ENCODE measurements around the gene RPL27A.

Gene RPL27A

DNA sequence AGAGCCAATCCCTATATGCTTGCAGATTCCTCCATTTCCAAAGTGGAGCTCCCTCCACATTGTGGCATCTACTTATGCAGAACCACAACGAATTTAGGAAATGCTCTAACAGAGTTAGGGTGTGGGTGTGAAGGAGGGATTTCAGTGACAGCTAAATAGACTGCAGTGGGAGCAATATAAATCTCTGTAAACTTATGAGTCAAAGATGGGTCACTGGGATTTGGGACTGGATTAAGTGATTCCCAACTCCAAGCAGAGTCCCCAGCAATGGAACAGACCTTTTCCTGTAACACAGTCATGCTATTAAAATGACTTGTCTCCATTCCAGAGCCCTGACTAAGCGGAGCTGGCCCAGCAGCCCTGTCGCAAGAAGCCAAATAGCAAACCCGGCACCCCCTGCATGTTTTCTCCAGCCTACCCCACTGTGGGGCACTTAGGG lies 36.6 kb downstream of the RPL27A start:
- TF ChIP-seq, protein P1, sequence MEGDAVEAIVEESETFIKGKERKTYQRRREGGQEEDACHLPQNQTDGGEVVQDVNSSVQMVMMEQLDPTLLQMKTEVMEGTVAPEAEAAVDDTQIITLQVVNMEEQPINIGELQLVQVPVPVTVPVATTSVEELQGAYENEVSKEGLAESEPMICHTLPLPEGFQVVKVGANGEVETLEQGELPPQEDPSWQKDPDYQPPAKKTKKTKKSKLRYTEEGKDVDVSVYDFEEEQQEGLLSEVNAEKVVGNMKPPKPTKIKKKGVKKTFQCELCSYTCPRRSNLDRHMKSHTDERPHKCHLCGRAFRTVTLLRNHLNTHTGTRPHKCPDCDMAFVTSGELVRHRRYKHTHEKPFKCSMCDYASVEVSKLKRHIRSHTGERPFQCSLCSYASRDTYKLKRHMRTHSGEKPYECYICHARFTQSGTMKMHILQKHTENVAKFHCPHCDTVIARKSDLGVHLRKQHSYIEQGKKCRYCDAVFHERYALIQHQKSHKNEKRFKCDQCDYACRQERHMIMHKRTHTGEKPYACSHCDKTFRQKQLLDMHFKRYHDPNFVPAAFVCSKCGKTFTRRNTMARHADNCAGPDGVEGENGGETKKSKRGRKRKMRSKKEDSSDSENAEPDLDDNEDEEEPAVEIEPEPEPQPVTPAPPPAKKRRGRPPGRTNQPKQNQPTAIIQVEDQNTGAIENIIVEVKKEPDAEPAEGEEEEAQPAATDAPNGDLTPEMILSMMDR (IDR thresholded peaks at IDR 0.05; ENCODE audit: low read depth, low read length, poor library complexity, severe bottlenecking), result no peak
- no peak overlapping the region for H3K4me2 ChIP-seq (ENCODE audit: low read length)
- no peak overlapping the region for H3K4me3 ChIP-seq (ENCODE audit: low read length)
- peaks cover 11% of the 10 kb centered on the region for H3K4me1 ChIP-seq (ENCODE audit: control insufficient read depth, low read length)
- no peaks in the 10 kb centered on the region for H3K79me2 ChIP-seq (ENCODE audit: control insufficient read depth, low read length)
- H3K27ac ChIP-seq (ENCODE audit: low read depth, low read length), result no peak overlapping the region
- H4K20me1 ChIP-seq (ENCODE audit: control insufficient read depth, insufficient read depth, low read depth, low read length), result no peaks in the 10 kb centered on the region
- peaks cover 13% of the 10 kb centered on the region; the same call in 1 of the 2 replicates for H3K27me3 ChIP-seq (ENCODE audit: control insufficient read depth, low read length)
- no peaks in the 10 kb centered on the region for H3K36me3 ChIP-seq (ENCODE audit: control insufficient read depth, low read length)
- no peaks in the 10 kb centered on the region for H3F3A ChIP-seq (ENCODE audit: control insufficient read depth, insufficient read depth)
- H3K9me3 ChIP-seq (ENCODE audit: control insufficient read depth, insufficient read depth, low read length), result no peaks in the 10 kb centered on the region
- H3K9me2 ChIP-seq (replicated peaks; ENCODE audit: control insufficient read depth, low read length), result no peaks in the 10 kb centered on the region

DNA sequence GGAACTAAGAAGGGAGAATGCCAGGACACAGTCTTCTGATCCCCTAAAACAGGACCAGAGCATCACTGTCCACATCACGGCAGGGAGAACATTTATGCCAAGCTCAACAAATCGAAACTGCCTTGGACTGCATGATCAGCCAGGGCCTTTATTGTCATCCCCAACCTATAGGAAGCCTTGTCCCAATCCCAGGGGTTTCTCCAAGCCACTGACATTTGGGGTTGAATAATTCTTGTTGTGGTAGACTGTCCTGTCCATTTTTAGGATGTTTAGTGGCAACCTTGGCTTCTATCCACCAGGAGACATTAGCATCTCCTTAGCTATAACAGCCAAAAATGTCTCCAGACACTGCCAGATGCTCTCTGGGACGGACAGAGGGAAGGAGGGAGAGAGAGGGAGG lies 37.1 kb downstream of the RPL27A start:
- TF ChIP-seq, protein P1 (IDR thresholded peaks at IDR 0.05; ENCODE audit: low read depth, low read length, poor library complexity, severe bottlenecking), result no peak
- no peak for TF ChIP-seq EZH2phosphoT487 (IDR thresholded peaks at IDR 0.05; ENCODE audit: borderline replicate concordance, low read length)
- peaks cover 11% of the 10 kb centered on the region for H3K4me1 ChIP-seq (ENCODE audit: control insufficient read depth, low read length)
- H3K4me3 ChIP-seq (ENCODE audit: low read length), result no peak overlapping the region

DNA sequence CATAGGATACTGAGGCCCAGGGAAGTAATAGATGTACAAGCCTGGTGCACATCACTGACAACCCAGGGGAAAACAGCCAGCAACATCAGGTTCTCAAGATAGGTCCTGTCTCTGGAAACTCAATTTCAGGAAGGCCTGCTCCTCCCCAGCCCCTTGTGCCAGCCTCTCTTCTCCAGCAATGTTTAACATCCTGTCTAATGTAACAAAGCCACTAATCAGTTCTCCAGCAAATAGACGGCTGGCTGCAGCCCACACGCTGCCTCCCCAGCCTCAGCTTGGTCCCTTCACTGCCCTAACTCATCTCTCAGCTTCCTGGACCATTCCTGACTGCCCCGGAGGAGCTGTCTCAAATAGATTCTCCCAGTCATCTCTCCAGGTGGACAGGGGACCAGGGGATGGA lies 37.8 kb downstream of the RPL27A start:
- Histone ChIP-seq H3K4me1 (ENCODE audit: control insufficient read depth, low read length) (peaks cover 11% of the 10 kb centered on the region), H4K20me1 (ENCODE audit: control insufficient read depth, insufficient read depth, low read depth, low read length) (no peaks in the 10 kb centered on the region), H3K36me3 (ENCODE audit: control insufficient read depth, low read length) (no peaks in the 10 kb centered on the region), H3F3A (ENCODE audit: control insufficient read depth, insufficient read depth) (no peaks in the 10 kb centered on the region), H3K4me3 (ENCODE audit: low read length) (no peak overlapping the region), H3K9me3 (ENCODE audit: control insufficient read depth, insufficient read depth, low read length) (no peaks in the 10 kb centered on the region), H3K27ac (ENCODE audit: low read depth, low read length) (no peak overlapping the region), H3K9me2 (replicated peaks; ENCODE audit: control insufficient read depth, low read length) (no peaks in the 10 kb centered on the region), H3K79me2 (ENCODE audit: control insufficient read depth, low read length) (no peaks in the 10 kb centered on the region), H3K4me2 (ENCODE audit: low read length) (no peak overlapping the region), H3K27me3 (ENCODE audit: control insufficient read depth, low read length) (peaks cover 13% of the 10 kb centered on the region; the same call in 1 of the 2 replicates)
- TF ChIP-seq, protein P1 (IDR thresholded peaks at IDR 0.05; ENCODE audit: low read depth, low read length, poor library complexity, severe bottlenecking), result no peak
- TF ChIP-seq EZH2phosphoT487 (IDR thresholded peaks at IDR 0.05; ENCODE audit: borderline replicate concordance, low read length), result no peak

More for the DNA sequence above, 37.1 kb downstream of the RPL27A start:
- Histone ChIP-seq H3K27me3 (ENCODE audit: control insufficient read depth, low read length) (peaks cover 13% of the 10 kb centered on the region; the same call in 1 of the 2 replicates), H3K79me2 (ENCODE audit: control insufficient read depth, low read length) (no peaks in the 10 kb centered on the region), H3K27ac (ENCODE audit: low read depth, low read length) (no peak overlapping the region), H3F3A (ENCODE audit: control insufficient read depth, insufficient read depth) (no peaks in the 10 kb centered on the region), H3K9me3 (ENCODE audit: control insufficient read depth, insufficient read depth, low read length) (no peaks in the 10 kb centered on the region), H3K9me2 (replicated peaks; ENCODE audit: control insufficient read depth, low read length) (no peaks in the 10 kb centered on the region), H3K4me2 (ENCODE audit: low read length) (no peak overlapping the region), H4K20me1 (ENCODE audit: control insufficient read depth, insufficient read depth, low read depth, low read length) (no peaks in the 10 kb centered on the region), H3K36me3 (ENCODE audit: control insufficient read depth, low read length) (no peaks in the 10 kb centered on the region)
